Measurements from ENCODE around the gene EFNB1.

- no peak for TF ChIP-seq CTCF (conservative IDR thresholded peaks at IDR 0.05)
- no peak for TF ChIP-seq EZH2 (IDR thresholded peaks at IDR 0.05; ENCODE audit: low read depth)
These were observed 2.5 kb upstream of the EFNB1 start for GRCh38 chrX:68826113-68826980.
